SK-N-SH (cell line): Measurements from ENCODE around the gene ZNF584. TPM values are rescaled to one million over a fixed set of nuclear protein-coding genes. Genes with fewer than 3 reads are reported as not detected.

Experiments
- CTCF ChIA-PET: fragments of 300-600, 350-600 bp; formaldehyde crosslinking; extraction: SDS; loops from one replicate; lab custom pipeline; 2021; lab: Yijun Ruan, JAX
- POLR2A ChIA-PET: fragments of 350-600 bp; sonication (Branson Sonifier 250); formaldehyde crosslinking; extraction: SDS; loops from one replicate; lab custom pipeline; 2020; ENCODE audit warnings: antibody characterized with exemption, inconsistent platforms; lab: Yijun Ruan, JAX
- DNase-seq: peaks from one replicate; pipeline ENCODE4 v3.0.0; 2012
- H2AFZ ChIP-seq: fragments of 200-600 bp; sonication (generic); 2 replicates; pipeline ENCODE4 v1.8.1; 2016; ENCODE audit warnings: antibody characterized with exemption, mild to moderate bottlenecking, low read depth
- H3F3A ChIP-seq: fragments of 200-600 bp; sonication (generic); replicated peaks from 2 replicates; pipeline ENCODE3; 2016; ENCODE audit warnings: antibody characterized with exemption, mild to moderate bottlenecking; ENCODE audit not compliant: insufficient read depth
- H3K27ac ChIP-seq, 2 experiments: fragments of 200-500 bp in 1 of 2; fragments of 200-600 bp in 1 of 2; sonication (Bioruptor generic) in 1 of 2; sonication (generic), shearing (Covaris generic) in 1 of 2; 2 replicates each; pipeline versions ENCODE4 v1.5.1 to v1.6.1; 2014 to 2016; ENCODE audit warnings: low read depth in 2 of 2, inconsistent platforms in 1 of 2, low read length in 1 of 2, mild to moderate bottlenecking in 1 of 2, mixed read lengths in 1 of 2
- H3K27me3 ChIP-seq: fragments of 200-600 bp; sonication (generic), shearing (Covaris generic); 2 replicates; pipeline ENCODE4 v1.6.1; 2016; ENCODE audit warnings: mixed run types; ENCODE audit not compliant: insufficient read depth
- H3K36me3 ChIP-seq, 2 experiments: fragments of 200-500 bp in 1 of 2; fragments of 200-600 bp in 1 of 2; sonication (Bioruptor generic) in 1 of 2; sonication (generic) in 1 of 2; replicated peaks in 1 of 2; 2 replicates each; pipeline versions ENCODE3 to v1.5.1; 2014 to 2016; ENCODE audit warnings: low read length in 1 of 2, mild to moderate bottlenecking in 1 of 2; ENCODE audit not compliant: insufficient read depth in 2 of 2, control insufficient read depth in 1 of 2
- H3K4me1 ChIP-seq, 2 experiments: fragments of 200-500 bp in 1 of 2; fragments of 200-600 bp in 1 of 2; sonication (Bioruptor generic) in 1 of 2; sonication (generic), shearing (Covaris generic) in 1 of 2; 2 replicates each; pipeline versions ENCODE4 v1.5.1 to v1.6.1; 2014 to 2016; ENCODE audit warnings: low read depth in 1 of 2, low read length in 1 of 2, mixed run types in 1 of 2; ENCODE audit not compliant: insufficient read depth in 2 of 2, control insufficient read depth in 1 of 2
- H3K4me2 ChIP-seq: fragments of 200-600 bp; sonication (generic), shearing (Covaris generic); 2 replicates; pipeline ENCODE4 v1.6.1; 2017; ENCODE audit warnings: mixed run types
- H3K4me3 ChIP-seq, 2 experiments: fragments of 200-500 bp in 1 of 2; fragments of 200-600 bp in 1 of 2; sonication (Bioruptor generic) in 1 of 2; sonication (generic), shearing (Covaris generic) in 1 of 2; 2 replicates each; pipeline versions ENCODE4 v1.5.1 to v1.8.1; 2014 to 2016; ENCODE audit warnings: low read depth in 2 of 2, inconsistent platforms in 1 of 2, low read length in 1 of 2, mild to moderate bottlenecking in 1 of 2, mixed read lengths in 1 of 2, moderate library complexity in 1 of 2
- H3K79me2 ChIP-seq: fragments of 200-600 bp; sonication (generic); 2 replicates; pipeline ENCODE4 v1.8.1; 2017; ENCODE audit warnings: mild to moderate bottlenecking; ENCODE audit not compliant: insufficient read depth
- H3K9ac ChIP-seq: fragments of 200-600 bp; sonication (generic); 2 replicates; pipeline ENCODE4 v1.6.1; 2017; ENCODE audit warnings: mixed run types
- H3K9me2 ChIP-seq: fragments of 200-600 bp; sonication (generic); 2 replicates; pipeline ENCODE4 v1.6.1; 2017; ENCODE audit warnings: mixed run types
- H3K9me3 ChIP-seq: fragments of 200-600 bp; sonication (generic); 2 replicates; pipeline ENCODE4 v1.6.1; 2017; ENCODE audit warnings: mixed run types, mild to moderate bottlenecking, moderate library complexity
- H4K20me1 ChIP-seq: fragments of 200-600 bp; sonication (generic); 2 replicates; pipeline ENCODE4 v1.6.1; 2017; ENCODE audit warnings: mild to moderate bottlenecking, mixed run types; ENCODE audit not compliant: insufficient read depth
- CHD2 ChIP-seq: fragments of 150-350 bp; IDR thresholded peaks from 2 replicates; pipeline ENCODE4 v1.6.1; 2018; ENCODE audit warnings: low read length; ENCODE audit not compliant: partially characterized antibody
- ELF1 ChIP-seq: IDR thresholded peaks from 2 replicates; pipeline ENCODE4 v1.4.0; 2012
- EZH2phosphoT487 ChIP-seq: fragments of 200-600 bp; sonication (generic); IDR thresholded peaks from 2 replicates; pipeline ENCODE4 v1.6.1; 2017; ENCODE audit warnings: low read depth, mixed run types, mild to moderate bottlenecking, antibody characterized with exemption, moderate library complexity, borderline replicate concordance
- FOSL2 ChIP-seq: IDR thresholded peaks from 2 replicates; pipeline ENCODE4 v1.4.0; 2012; ENCODE audit warnings: low read depth, mild to moderate bottlenecking, moderate library complexity, borderline replicate concordance
- FOXJ3 ChIP-seq: sonication (generic); formaldehyde crosslinking; IDR thresholded peaks from 2 replicates; pipeline ENCODE4 v1.5.1; 2020; ENCODE audit warnings: mild to moderate bottlenecking, missing genetic modification reagents
- FOXM1 ChIP-seq: IDR thresholded peaks from 2 replicates; pipeline ENCODE4 v1.4.0; 2012; ENCODE audit warnings: low read depth, mild to moderate bottlenecking
- GABPA ChIP-seq: IDR thresholded peaks from 2 replicates; pipeline ENCODE4 v1.4.0; 2012; ENCODE audit warnings: low read depth, mild to moderate bottlenecking
- MXI1 ChIP-seq: IDR thresholded peaks from 2 replicates; pipeline ENCODE4 v1.6.1; 2012; ENCODE audit warnings: mild to moderate bottlenecking, low read depth, low read length, improper control_type of control experiment
- NRF1 ChIP-seq: IDR thresholded peaks from 2 replicates; pipeline ENCODE4 v1.6.1; 2012; ENCODE audit warnings: low read depth, mild to moderate bottlenecking, low read length
- RAD21 ChIP-seq: IDR thresholded peaks from 2 replicates; pipeline ENCODE4 v1.6.1; 2012; ENCODE audit warnings: mild to moderate bottlenecking, low read length
- RCOR1 ChIP-seq: fragments of 150-350 bp; IDR thresholded peaks from 2 replicates; pipeline ENCODE4 v1.6.1; 2017; ENCODE audit warnings: antibody characterized with exemption, low read length
- RFX5 ChIP-seq: IDR thresholded peaks from 2 replicates; pipeline ENCODE4 v1.6.1; 2012; ENCODE audit warnings: mild to moderate bottlenecking, improper control_type of control experiment, low read length
- SIN3A ChIP-seq: IDR thresholded peaks from 2 replicates; pipeline ENCODE4 v1.6.1; 2012; ENCODE audit warnings: low read depth, mild to moderate bottlenecking, low read length, moderate library complexity, borderline replicate concordance
- TCF12 ChIP-seq: IDR thresholded peaks from 2 replicates; pipeline ENCODE4 v1.4.0; 2012
- TEAD4 ChIP-seq: IDR thresholded peaks from 2 replicates; pipeline ENCODE4 v1.4.0; 2012; ENCODE audit warnings: mild to moderate bottlenecking, borderline replicate concordance; ENCODE audit not compliant: insufficient read depth
- USF2 ChIP-seq: fragments of 150-350 bp; IDR thresholded peaks from 2 replicates; pipeline ENCODE4 v1.6.1; 2017; ENCODE audit warnings: antibody characterized with exemption, low read length, low read depth, borderline replicate concordance
- YY1 ChIP-seq: IDR thresholded peaks from 2 replicates; pipeline ENCODE4 v1.4.0; 2012; ENCODE audit warnings: low read depth, mild to moderate bottlenecking
- ZBTB33 ChIP-seq: IDR thresholded peaks from 2 replicates; pipeline ENCODE4 v1.4.0; 2012; ENCODE audit warnings: low read depth, borderline replicate concordance
- WGBS: methylation state at CpG from one replicate; pipeline ENCODE4 v1.1.6; 2017; ENCODE audit warnings: low lambda C conversion rate; 5-methylcytosine and 5-hydroxymethylcytosine counted together
- polyA plus RNA-seq, 3 experiments: library from polyadenylated mRNA; depleted of rRNA; stranded (reverse); fragments of >200 nt; gene quantifications; 2 replicates each; pipeline ENCODE4 v1.2.3, GENCODE V29; 2012

The ZNF584 gene
- polyA plus RNA-seq, 1 of the 3 experiments (the other 2 are of a cell fraction), result 9.4 TPM

- H3K36me3 ChIP-seq, result peaks cover 15 to 23% of the 10 kb centered on the region in 2 experiments
- no peak overlapping the region for H3K9ac ChIP-seq
- H3K27me3 ChIP-seq, result no peaks in the 10 kb centered on the region
- no peak overlapping the region for H3K4me2 ChIP-seq
- no peaks in the 10 kb centered on the region for H3K4me1 ChIP-seq
- TF ChIP-seq RCOR1, result no peak
- TF ChIP-seq ELF1, result no peak
- no peak for TF ChIP-seq MXI1
- TF ChIP-seq NRF1, result no peak
- TF ChIP-seq EZH2phosphoT487, result no peak
- ChIA-PET CTCF (no interaction called here), POLR2A (no interaction called here)
- H2AFZ ChIP-seq, result no peak overlapping the region
- no peak overlapping the region for H3K4me3 ChIP-seq
- no peak for DNase-seq
- no peaks in the 10 kb centered on the region for H4K20me1 ChIP-seq
- H3K9me3 ChIP-seq, result peaks cover 17% of the 10 kb centered on the region
- no peaks in the 10 kb centered on the region for H3F3A ChIP-seq
- H3K79me2 ChIP-seq, result no peaks in the 10 kb centered on the region
- H3K9me2 ChIP-seq, result no peaks in the 10 kb centered on the region
- no peak overlapping the region for H3K27ac ChIP-seq
These were observed 21.3 kb downstream of the ZNF584 start for GRCh38 chr19:58429745-58430144.

GRCh38 chr19:58434217-58434616 is 25.8 kb downstream of the ZNF584 start:
- Histone ChIP-seq H3F3A (no peaks in the 10 kb centered on the region), H3K27ac (no peak overlapping the region), H4K20me1 (no peaks in the 10 kb centered on the region), H3K9ac (no peak overlapping the region), H3K9me3 (peaks cover 25% of the 10 kb centered on the region), H3K4me1 (peaks cover 0 to 3% of the 10 kb centered on the region in 2 experiments; a peak in 1 of 4 replicates), H3K4me2 (no peak overlapping the region), H3K79me2 (peaks cover 7% of the 10 kb centered on the region; the same call in 1 of the 2 replicates), H3K4me3 (peak overlapping the region in 1 of 2 experiments; percentile 19; a peak in 1 of 4 replicates), H3K36me3 (peaks cover 36 to 54% of the 10 kb centered on the region in 2 experiments), H2AFZ (no peak overlapping the region), H3K27me3 (no peaks in the 10 kb centered on the region), H3K9me2 (no peaks in the 10 kb centered on the region)
- no peak for DNase-seq
- 86% methylated on average over 2 of the region's 2 CpGs for WGBS
- TF ChIP-seq RAD21 (no peak), GABPA (no peak)
- POLR2A ChIA-PET, result no interaction called here
- CTCF ChIA-PET, result no interaction called here

GRCh38 chr19:58439576-58440554 is 31.4 kb downstream of the ZNF584 start, which contains the start of gene ZNF132:
TSS of gene ZNF132 (minus strand) at chr19:58440153. CDS start at chr19:58439821, 332 bp downstream.
- H3K27me3 ChIP-seq, result no peaks in the 10 kb centered on the region
- peak within 1 kb of the TSS; percentile 99 for H3K4me2 ChIP-seq
- peaks cover 10% of the 10 kb centered on the region; the same call in 1 of the 2 replicates for H3K9me3 ChIP-seq
- H3K4me1 ChIP-seq, result peaks cover 0 to 16% of the 10 kb centered on the region in 2 experiments; a peak in 1 of 4 replicates
- ChIA-PET CTCF (no interaction called here), POLR2A (interaction anchor here (0.5 to 1.6 kb wide), 4 partner anchors 11 to 958 kb away, joined by 3 to 8 read pairs (median 4); partner anchors contain the start of genes ZNF324B and ZNF497)
- no peaks in the 10 kb centered on the region for H3K9me2 ChIP-seq
- H3K27ac ChIP-seq, result peak within 1 kb of the TSS; percentile 69 to 79
- H3K9ac ChIP-seq, result peak within 1 kb of the TSS; percentile 66
- WGBS, result 22% methylated on average over 37 of the region's 59 CpGs
- no peaks in the 10 kb centered on the region for H4K20me1 ChIP-seq
- peaks cover 13% of the 10 kb centered on the region; the same call in 1 of the 2 replicates for H3K79me2 ChIP-seq
- H2AFZ ChIP-seq, result peak within 1 kb of the TSS; percentile 91
- no peaks in the 10 kb centered on the region for H3F3A ChIP-seq
- peaks cover 20 to 31% of the 10 kb centered on the region in 2 experiments for H3K36me3 ChIP-seq
- peak; percentile 96 for DNase-seq
- H3K4me3 ChIP-seq, result peak within 1 kb of the TSS; percentile 83 to 87
- TF ChIP-seq FOXM1, result no peak
- TF ChIP-seq GABPA, result peak; percentile 88
- TF ChIP-seq NRF1, result peak; percentile 43; the same call in 1 of the 2 replicates
- peak; percentile 78 for TF ChIP-seq CHD2
- TF ChIP-seq TEAD4, result no peak
- peak; percentile 93 for TF ChIP-seq YY1
- no peak for TF ChIP-seq FOSL2
- TF ChIP-seq ZBTB33, result no peak
- TF ChIP-seq FOXJ3, result 0 out of 2 replicates have a peak, but pooled peaks have one; percentile 29
- TF ChIP-seq SIN3A, result peak; percentile 53; the same call in 1 of the 2 replicates
- no peak for TF ChIP-seq USF2
- TF ChIP-seq TCF12, result no peak
- peak; percentile 66 for TF ChIP-seq RFX5
